HG02610 (cell line): ENCODE results near the gene INS.
"Not testable (repeated sequence)": the region's sequence is repeated elsewhere in the genome, so short reads cannot be mapped to it uniquely, and the experiment has no call there.

ENCODE experiments used
- ATAC-seq: cut with Tn5 transposase; IDR thresholded peaks from one replicate; pipeline ENCODE4 v1.9.1; 2021; ENCODE audit warnings: mild to moderate bottlenecking, moderate library complexity; ENCODE audit not compliant: unreplicated experiment

INS gene

DNA sequence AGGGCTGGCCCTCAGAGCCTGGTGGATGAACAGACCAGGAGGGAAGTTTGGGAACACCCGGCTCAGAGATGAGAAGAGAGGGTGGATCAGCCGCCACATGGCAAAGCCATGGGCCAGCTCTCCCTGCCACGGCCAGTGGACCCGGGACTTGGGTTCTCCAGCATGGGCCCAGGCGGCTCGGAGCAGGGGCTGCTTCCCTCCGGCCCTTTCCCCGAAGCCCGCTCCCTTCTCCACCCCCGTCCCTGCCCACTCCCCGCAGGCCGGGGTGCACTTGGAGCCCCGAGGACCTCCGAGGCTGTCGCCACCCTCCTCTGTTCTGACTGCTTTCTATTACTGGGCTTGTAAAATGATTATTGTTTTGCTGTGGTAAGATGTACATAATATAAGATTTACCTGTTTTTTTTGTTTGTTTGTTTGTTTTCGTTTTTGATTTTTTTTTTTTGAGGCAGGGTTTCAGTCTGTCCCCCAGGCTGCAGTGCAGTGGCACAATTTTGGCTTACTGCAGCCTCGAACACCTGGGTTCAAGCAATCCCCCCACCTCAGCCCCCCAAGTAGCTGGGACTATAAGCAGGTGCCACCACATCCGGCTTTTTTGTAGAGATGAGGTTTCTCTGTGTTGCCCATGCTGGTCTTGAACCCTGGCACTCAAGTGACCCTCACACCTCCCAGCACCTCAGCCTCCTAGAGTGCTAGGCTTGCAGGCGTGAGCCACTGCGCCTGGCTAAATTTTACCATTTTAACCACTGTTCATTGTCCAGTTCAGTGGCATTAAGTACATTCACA is 21.9 kb upstream of the INS start:
- no peak for ATAC-seq

DNA sequence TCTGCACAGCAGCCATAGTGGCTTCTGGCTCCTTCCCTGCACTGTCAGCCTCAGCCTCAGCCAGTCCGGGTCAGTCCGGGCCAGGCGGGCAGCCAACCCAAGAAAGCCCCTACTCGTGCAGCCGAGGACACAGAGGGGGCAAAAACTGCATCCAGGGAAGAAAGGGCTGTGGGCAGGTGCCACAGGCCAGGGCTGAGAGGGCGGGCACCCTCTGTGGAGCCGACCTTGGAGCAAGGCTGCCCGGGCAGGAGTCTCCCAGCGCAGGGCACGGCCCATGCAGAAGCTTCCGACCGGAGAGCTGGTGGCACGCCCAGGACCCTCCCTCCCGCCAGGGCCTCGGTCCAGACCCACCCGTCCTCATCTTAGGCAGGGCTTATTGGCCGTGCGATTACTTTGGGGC is 21.1 kb upstream of the INS start:
- no peak for ATAC-seq

DNA sequence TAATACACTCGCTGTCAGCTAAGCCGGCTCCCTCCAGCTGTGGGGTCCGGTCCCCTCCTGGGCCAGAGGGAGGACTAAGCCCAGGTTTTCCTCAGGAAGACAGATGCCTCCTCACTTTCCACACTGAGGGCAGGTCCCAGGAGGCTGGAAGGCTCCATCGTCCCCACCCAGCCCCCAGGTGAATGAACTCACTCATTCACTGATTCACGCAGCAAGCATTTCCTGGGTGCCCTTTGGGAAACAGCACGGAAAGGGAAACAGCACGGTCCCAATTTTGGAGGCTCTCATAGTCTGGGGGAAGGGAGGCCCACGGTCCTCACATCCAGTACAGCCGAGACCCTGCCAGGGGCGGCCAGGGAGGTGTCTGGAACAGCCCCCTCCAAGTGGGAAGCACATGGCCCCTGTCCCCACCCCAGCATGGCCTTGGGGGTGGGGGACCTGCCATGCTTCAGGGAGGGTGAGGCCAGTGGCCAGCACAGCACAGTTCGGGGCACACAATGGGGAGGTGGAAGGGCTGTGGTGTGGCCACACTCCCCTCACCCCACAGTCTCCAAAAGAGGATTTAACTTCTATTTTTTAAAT is 19.9 kb upstream of the INS start:
- no peak for ATAC-seq

DNA sequence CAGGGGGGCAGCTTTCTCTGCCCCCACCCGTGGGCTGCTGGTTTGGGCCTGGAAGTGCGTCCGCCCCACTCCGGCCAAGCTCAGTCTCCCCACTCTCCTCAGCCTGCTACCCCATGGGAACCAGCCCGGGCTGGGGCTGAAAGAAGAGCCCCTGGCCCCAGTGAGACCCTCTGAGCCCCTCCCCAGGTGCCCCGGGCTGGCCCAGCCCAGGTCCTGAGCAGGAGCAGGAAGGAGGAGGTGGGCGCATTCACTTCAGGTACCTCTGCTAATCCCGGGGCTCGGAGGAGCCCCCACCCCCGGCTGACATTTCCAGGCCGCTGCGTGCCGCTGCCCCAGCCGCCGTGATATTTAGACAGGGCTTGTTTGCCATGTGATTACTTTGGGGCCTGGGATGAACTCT is 19.3 kb upstream of the INS start:
- ATAC-seq: no peak

DNA sequence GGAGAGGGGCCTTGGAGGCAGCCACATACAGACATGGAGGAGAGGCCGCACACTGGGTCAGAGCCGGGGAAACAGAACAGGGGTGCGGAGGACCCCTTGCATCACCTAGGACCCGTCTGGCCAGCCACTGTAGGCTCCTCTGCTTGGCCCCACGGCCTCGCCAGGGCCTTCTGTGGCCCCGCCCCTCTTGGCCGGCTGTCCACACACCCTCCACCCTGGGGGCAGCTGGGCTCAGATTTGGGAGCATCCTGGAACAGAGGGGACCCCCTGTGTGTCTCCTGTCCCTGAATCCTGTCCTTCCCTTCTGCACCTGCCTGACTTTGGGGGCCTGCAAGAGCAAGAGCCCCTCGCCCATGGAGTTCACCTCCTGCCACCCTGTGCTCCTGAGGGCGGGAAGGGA is 18.5 kb upstream of the INS start:
- ATAC-seq: no peak

DNA sequence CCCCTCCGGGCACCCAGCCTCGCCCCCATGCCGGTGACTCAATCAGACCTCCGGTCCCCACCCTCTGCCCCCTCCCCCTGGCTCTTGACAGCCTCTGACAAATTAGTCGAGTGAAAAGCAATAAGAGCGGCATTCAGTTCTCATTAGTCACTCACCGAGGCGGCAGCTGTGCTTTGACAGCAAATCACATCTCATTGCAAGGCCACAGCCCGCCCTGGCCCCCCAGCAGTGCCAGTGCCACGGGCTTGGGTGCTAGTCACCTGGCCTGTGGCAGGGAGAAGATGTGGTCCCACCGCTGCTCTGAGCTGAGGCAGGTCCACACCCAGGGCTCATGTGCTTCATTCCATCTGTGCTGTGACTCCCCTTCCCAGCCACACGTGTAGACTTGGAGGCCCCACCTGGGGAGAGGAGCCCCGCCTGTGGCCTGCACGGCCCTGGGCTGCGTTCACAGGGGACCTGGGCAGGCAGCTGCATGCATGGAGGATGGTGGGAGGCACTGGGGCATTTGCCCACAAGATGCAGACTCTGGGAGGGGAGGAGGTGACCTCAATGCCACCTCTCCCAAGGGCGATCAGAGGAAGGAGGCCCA is 18.0 kb upstream of the INS start:
- ATAC-seq: no peak

DNA sequence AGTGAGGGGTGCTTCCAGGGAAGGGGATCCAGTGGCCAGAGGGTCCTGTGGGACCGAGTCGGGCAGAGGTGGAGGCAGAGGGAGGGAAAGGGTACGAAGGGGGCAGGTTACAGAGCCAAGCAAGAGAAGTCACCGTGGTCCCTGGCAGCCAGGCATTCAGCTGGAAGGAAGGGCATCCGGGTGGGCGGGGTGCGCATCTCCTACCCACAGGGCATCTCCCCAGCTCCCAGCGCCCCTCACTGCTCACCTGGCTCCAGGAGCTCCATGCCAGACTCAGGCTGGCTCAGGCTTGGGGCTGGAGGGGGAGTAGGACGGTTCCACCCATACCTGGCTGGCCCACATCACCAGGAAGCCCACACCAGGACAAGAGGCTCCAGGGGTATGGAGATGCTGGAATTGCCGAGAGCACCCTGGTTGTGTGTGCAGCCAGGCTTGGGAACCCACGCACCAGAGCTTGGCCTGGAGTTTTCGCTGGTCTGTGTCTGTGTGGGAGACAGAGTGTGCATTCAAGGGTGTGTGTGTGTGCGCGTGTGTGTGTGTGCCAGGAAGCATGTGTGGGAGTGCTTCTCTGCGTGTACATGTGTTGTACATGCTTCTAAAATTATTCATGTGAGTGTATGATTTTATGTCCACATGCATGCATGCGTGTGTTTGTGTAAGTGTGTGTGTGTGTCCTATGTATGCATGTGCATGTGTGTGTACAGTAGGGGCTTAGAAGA is 17.2 kb upstream of the INS start:
- not testable (repeated sequence) for ATAC-seq

DNA sequence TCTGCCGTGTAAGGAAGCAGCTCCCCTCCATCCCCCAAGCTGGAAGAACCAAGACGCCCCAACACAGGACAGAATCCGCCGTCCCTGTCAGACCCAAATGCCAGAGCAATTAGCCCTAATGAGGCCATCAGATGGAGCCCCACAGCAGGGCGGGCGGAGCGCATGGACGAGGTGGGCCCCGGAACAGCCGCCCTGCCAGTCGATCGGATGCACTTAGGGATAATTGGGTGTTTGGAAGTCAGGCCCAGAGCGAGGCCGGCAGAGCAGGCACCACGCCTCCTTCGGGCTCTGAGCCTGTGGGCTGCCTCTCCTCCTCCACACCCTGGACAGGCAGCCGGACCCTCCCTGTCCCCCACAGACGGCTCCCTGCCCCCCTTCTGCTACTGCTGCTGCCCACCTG is 16.1 kb upstream of the INS start:
- ATAC-seq: no peak

DNA sequence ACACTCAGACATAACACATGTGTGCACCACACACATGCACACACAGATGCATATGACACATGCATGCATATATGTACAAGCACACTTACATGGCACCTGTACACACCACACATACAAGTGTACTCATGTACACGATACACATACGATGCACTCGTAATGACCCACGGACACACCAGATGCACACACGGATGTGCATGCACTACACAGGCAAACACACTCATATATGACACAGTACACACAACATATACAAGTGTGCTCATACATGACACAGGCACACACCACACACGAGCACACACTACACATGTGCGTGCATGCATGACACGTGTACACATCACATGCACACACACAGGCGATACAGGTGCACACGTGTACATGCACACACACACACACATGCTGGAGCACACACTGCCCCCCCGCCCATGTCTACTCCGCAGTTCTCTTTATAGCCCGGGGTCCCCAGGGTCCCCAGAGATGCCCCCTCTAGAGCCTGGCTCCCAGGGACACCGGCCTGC is 15.4 kb upstream of the INS start:
- ATAC-seq: no peak

DNA sequence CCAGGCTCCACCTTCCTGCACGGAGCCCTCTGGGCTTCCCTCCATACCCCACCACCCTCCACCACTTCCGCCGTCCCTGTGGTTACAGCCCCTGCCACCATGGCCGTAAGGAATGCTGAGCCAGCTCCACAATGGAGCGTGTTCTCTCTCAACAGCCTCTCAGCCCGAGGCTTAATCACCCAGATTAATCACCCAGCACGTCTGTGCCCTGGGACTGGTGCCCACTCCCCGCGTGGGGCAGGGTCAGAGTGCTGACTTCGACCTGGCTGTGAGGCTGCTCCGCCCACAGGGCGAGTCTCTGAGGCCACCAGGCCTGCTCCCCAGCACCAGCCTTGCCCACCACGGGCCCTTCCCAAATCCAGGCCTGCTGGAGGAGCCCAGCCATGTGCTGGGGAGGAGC is 14.7 kb upstream of the INS start:
- ATAC-seq: no peak

DNA sequence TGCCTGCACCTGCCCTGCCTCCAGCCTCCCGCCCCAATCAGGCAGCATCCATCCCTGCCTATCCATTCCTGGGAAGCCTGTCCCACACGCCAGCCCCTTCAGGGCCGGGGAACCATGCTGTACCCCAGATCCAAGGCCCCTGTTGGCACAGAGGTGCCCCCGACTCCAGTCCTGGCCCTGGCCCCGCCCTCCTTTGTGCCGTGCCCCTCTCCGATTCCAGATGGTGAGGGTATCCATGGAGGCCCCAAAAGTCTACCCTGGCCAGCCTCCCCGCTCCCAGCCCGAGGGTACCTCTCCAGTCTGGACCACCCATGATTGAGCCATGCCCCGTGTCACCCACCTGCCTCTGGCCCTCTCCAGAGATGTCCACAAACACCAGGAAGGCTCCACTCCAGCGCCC is 13.4 kb upstream of the INS start:
- ATAC-seq: no peak

DNA sequence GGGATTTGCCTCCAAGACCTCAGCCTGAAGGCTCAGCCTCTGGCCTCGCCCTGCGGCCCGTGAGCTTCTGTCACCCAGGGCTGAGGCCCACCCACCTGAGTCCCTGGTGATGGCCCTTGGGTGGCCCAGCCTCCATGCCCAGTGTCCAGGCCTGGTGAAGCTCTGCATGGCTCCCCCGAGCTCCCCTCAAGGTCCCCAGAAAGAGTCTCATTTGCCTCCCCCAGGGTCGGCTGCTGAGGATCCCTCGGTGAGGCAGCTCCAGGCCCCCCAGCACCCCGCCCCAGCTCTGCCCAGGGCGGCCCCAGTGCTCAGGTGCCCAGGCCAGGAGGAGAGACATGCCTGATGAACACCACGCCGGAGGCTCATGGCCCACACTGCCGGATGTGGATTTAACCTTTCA is 12.8 kb upstream of the INS start:
- no peak for ATAC-seq

DNA sequence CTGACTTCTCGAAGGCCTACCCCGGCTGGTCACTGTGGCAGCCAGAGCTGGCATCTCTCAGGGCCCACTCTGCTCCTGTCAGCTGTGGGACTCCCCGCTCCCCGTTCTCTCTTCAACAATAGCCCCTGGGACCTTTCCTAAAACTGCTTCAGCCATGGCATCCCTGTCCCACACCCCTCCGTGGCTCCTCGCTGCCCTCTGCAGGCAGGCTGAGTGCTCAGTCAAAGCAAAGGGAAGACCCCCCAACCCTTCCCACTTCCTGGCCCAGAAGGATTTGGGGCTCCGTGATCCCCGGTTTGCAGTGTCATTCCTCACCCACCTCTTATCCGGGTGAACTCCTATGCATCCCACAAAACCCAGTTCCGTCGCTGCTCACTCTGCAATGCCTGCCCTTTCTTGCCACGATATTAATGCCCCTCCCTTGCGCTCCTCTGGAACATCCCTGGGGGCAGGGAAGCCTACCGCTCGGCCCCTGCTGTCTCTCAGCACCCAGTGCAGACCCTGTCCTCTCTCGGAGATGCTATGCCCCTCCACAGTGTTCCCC is 12.2 kb upstream of the INS start:
- no peak for ATAC-seq

DNA sequence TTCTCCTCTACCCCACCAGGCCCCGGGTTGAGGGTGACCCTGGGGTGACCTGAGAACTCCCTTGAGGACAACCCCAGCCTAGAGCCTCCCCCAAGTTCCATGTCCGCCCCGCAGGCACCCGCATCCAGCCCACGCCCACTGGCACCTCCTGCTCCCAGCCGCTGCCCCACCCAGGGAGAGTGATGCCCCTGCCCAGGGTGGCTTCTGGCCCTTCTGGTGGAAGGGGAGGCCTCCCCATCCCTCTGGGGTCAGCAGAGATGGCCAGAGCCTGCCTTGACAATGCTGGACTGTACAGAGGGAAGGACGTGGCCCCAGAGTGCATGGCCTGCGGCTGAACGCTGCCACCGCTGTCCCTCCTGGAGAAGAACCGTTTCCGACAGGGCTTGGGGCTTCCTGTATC is 11.7 kb upstream of the INS start:
- ATAC-seq: no peak

DNA sequence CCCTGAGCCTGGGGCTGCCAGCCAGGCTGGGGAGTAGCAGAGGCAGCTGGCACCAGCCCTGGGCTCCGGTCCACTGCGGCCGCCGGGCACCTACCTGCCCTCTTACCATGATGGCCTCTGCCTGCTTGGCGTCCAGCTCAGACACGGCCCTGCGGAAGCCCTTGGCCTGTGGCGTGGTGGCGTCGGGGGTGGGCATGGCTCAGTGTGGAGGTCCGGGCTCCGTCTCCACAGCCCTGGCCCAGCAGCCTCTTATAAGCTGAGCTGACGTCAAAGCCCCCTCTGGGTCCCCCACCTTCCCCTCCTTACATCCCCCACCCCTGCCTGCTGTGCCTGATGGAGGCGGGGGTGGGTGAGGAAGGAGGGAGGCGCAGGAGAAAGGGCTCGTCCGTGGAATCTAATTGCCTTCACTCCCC is 10.6 kb upstream of the INS start, which contains the start of gene TH:
Gene TH (minus strand): TSS at position 225 of the 413 bp plus-strand sequence. CDS start 29 bp downstream, at position 196.
- no peak for ATAC-seq

DNA sequence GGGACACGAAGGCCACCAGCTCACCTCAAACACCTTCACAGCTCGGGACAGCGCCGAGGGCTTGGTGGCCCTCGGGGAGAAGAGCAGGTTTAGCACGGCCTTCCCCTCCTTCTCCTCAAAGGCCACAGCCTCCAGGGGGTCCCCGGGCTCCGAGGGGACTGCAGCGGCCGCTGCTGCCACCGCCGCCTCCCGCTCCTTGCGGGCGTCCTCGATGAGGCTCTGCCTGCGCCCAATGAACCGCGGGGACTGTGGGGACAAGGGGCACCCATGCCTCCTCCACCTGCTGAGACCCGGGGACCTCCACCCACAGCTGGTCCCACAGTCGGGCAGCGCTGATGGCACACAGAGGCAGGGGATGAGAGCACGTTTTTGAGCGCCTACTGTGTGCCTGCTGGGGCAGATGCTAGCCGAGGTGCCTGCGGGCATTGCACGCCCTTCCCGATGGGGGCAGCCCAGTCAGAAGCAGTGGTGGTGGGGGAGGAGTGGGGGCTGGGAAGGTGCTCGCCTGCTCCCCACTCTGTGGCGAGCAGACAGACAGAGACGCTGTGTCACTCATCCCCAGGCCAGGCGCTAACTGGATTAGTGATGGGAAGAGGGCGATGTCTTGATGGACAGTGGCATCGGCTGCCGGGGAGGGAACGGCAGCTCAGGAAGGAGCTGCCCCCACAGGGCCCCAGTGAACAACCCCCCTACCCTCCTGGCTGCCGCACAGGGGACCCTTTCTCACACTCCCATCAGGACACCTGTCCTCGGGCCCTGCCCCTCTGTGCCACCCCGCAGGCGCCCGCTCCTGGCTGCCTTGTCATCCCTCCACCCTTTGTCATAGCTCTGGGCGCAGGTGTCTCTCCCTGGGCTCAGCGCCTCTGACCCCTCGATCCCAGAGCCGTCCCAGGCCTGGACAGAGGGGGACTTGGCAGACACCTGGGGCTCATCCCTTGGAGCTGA is 8.9 kb upstream of the INS start:
- no peak for ATAC-seq

DNA sequence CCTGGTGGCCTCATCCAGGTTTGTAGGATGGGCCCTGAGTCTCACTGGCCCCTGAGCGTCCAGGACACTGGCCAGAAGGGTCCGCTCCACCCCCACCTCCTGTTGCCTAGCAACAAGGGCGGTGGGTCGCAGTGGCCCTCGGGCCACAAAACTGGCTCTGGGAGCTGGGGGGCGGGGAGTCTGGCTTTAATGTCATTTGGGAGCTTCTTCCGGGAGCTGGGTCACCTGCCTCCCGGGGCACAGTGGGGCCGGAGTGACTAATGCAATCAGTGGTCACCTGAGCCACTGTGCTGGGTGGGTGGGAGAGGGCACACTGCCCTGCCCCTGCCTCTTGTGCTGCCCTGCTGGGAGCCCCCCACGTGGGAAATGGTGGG is 8.0 kb upstream of the INS start:
- ATAC-seq: no peak

DNA sequence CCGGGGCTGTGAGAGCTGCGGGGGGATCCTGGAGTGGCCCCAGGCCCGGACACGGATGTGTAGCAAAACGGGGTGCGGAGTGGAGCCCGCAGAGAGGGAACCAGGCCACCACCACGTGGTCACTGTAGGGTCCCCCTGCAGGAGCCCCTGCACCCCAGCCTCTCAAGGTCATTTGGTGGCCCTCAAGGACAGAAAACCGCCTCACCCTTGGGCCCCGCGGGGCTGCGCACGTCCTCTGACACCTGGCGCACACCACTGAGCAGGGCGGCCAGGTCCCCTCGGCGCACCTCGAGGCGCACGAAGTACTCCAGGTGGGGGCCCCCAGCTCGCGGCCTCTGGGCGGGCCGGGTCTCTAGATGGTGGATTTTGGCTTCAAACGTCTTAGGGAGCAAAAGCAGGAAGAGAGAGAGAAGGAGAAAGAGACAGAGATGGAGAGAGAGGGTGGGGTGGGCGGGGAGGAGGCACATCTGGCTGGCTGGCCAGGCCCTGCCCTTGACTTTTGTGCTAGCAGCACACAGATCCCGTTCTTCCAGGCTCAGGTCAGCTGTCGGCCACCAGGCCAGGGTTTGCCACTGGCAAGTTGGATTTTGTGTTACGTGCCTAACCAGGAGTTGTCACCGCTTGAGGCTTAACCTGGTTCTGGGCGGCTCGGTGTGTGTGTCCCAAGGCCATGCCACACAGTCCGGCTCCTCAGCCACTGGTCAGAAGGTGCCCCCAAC is 7.4 kb upstream of the INS start:
- ATAC-seq: no peak
